HepG2 (cell line): ENCODE measurements around the gene GSK3A. TPM values are rescaled to one million over a fixed set of nuclear protein-coding genes. Genes with fewer than 3 reads are reported as not detected.

Experiments used
- CEBPB ChIP-seq: IDR thresholded peaks from 2 replicates; pipeline ENCODE4 v1.6.1; 2011; ENCODE audit warnings: low read depth, low read length, improper control_type of control experiment, borderline replicate concordance
- GATAD2A ChIP-seq: IDR thresholded peaks from 2 replicates; pipeline ENCODE4 v1.6.1; 2016
- MEIS2 ChIP-seq: sonication (generic); formaldehyde crosslinking; IDR thresholded peaks from 2 replicates; pipeline ENCODE4 v1.9.0; 2021; ENCODE audit warnings: mild to moderate bottlenecking, missing genetic modification reagents
- MXD4 ChIP-seq: IDR thresholded peaks from 2 replicates; pipeline ENCODE4 v1.6.1; 2016; ENCODE audit warnings: mild to moderate bottlenecking, missing biosample characterization, missing genetic modification reagents
- MYC ChIP-seq: sonication (generic); formaldehyde crosslinking; IDR thresholded peaks from 2 replicates; pipeline ENCODE4 v1.9.0; 2021; ENCODE audit warnings: missing genetic modification reagents, borderline replicate concordance
- NFRKB ChIP-seq: fragments of 450-650 bp; IDR thresholded peaks from 2 replicates; pipeline ENCODE4 v1.6.1; 2017
- PAWR ChIP-seq: sonication (generic); formaldehyde crosslinking; IDR thresholded peaks from 2 replicates; pipeline ENCODE4 v1.4.0; 2020; ENCODE audit warnings: missing genetic modification reagents, mild to moderate bottlenecking, borderline replicate concordance
- PHB2 ChIP-seq: fragments of 450-650 bp; IDR thresholded peaks from 2 replicates; pipeline ENCODE4 v1.6.1; 2018; ENCODE audit not compliant: partially characterized antibody
- PLRG1 ChIP-seq: fragments of 450-650 bp; conservative IDR thresholded peaks from 2 replicates; pipeline ENCODE4 v1.6.1; 2016
- POLR2A ChIP-seq, 2 experiments: IDR thresholded peaks; 2 replicates each; pipeline ENCODE4 v1.6.1; 2011; ENCODE audit warnings: low read depth in 2 of 2, low read length in 2 of 2, mild to moderate bottlenecking in 1 of 2, moderate library complexity in 1 of 2; ENCODE audit not compliant: insufficient read depth in 1 of 2
- PRPF4 ChIP-seq: fragments of 200-400 bp; formaldehyde crosslinking; IDR thresholded peaks from 2 replicates; pipeline ENCODE4 v1.6.1; 2016; ENCODE audit warnings: low read length, low read depth; ENCODE audit not compliant: poor library complexity, severe bottlenecking
- SIX4 ChIP-seq: sonication (generic); formaldehyde crosslinking; IDR thresholded peaks from 2 replicates; pipeline ENCODE4 v1.4.0; 2020; ENCODE audit warnings: missing genetic modification reagents
- TRIM24 ChIP-seq: sonication (generic); formaldehyde crosslinking; IDR thresholded peaks from 2 replicates; pipeline ENCODE4 v1.8.0; 2022; ENCODE audit warnings: mild to moderate bottlenecking, missing genetic modification reagents
- ZBTB38 ChIP-seq: sonication (generic); formaldehyde crosslinking; IDR thresholded peaks from 2 replicates; pipeline ENCODE4 v1.5.1; 2020; ENCODE audit warnings: mild to moderate bottlenecking, missing genetic modification reagents
- ZNF136 ChIP-seq: sonication (generic); formaldehyde crosslinking; IDR thresholded peaks from 2 replicates; pipeline ENCODE4 v1.8.1; 2022; ENCODE audit warnings: low read depth, mild to moderate bottlenecking, moderate library complexity, missing genetic modification reagents
- ZNF224 ChIP-seq: sonication (generic); formaldehyde crosslinking; IDR thresholded peaks from 2 replicates; pipeline ENCODE4 v1.5.0; 2020; ENCODE audit warnings: mild to moderate bottlenecking, missing genetic modification reagents
- ZNF3 ChIP-seq: IDR thresholded peaks from 2 replicates; pipeline ENCODE4 v1.7.0; 2017; ENCODE audit warnings: inconsistent platforms
- ZNF30 ChIP-seq: sonication (generic); formaldehyde crosslinking; IDR thresholded peaks from 2 replicates; pipeline ENCODE4 v1.5.0; 2020; ENCODE audit warnings: mild to moderate bottlenecking, missing genetic modification reagents
- ZNF567 ChIP-seq: sonication (generic); formaldehyde crosslinking; IDR thresholded peaks from 2 replicates; pipeline ENCODE4 v1.8.1; 2023; ENCODE audit warnings: mild to moderate bottlenecking, missing genetic modification reagents, borderline replicate concordance
- ZNF678 ChIP-seq: sonication (generic); formaldehyde crosslinking; IDR thresholded peaks from 2 replicates; pipeline ENCODE4 v1.4.0; 2020; ENCODE audit warnings: mild to moderate bottlenecking, missing genetic modification reagents
- polyA plus RNA-seq, 8 experiments: library from polyadenylated mRNA; depleted of rRNA in 3 of 8; stranded (reverse) in 7 of 8; unstranded in 1 of 8; fragments of >200 nt; fragmentation: Illumina TruSeq in 4 of 8; extraction: Trizol in 4 of 8; gene quantifications; 2 replicates each; pipeline versions ENCODE4 v1.2.1 to v1.2.3, GENCODE V29; 2011 to 2016; ENCODE audit warnings: low read depth in 4 of 8, missing spikeins in 1 of 8, mixed read lengths in 1 of 8; ENCODE audit not compliant: insufficient read depth in 1 of 8
- total RNA-seq, 5 experiments: library from RNA; depleted of rRNA; stranded (reverse); fragments of >200 nt; fragmentation: Illumina TruSeq; extraction: Trizol; gene quantifications; 2 replicates each; pipeline ENCODE4 v1.2.3, GENCODE V29; 2016; ENCODE audit warnings: low read depth in 1 of 5
- TF ChIP-seq, protein P1 (sequence below): sonication (generic); formaldehyde crosslinking; IDR thresholded peaks from 2 replicates; pipeline ENCODE4 v1.4.0; 2020; ENCODE audit warnings: missing genetic modification reagents
- TF ChIP-seq, protein P2 (sequence below): sonication (generic); formaldehyde crosslinking; IDR thresholded peaks from 2 replicates; pipeline ENCODE4 v1.5.0; 2020; ENCODE audit warnings: mild to moderate bottlenecking, missing genetic modification reagents
- TF ChIP-seq, protein P3 (sequence below): IDR thresholded peaks from 2 replicates; pipeline ENCODE4 v1.6.1; 2016; ENCODE audit warnings: mild to moderate bottlenecking, missing biosample characterization, missing genetic modification reagents
- TF ChIP-seq, protein P4 (sequence below): sonication (generic); formaldehyde crosslinking; IDR thresholded peaks from 2 replicates; pipeline ENCODE4 v1.4.0; 2020; ENCODE audit warnings: mild to moderate bottlenecking, missing genetic modification reagents
- TF ChIP-seq, protein P5 (sequence below): sonication (generic); formaldehyde crosslinking; IDR thresholded peaks from 2 replicates; pipeline ENCODE4 v1.9.0; 2021; ENCODE audit warnings: missing genetic modification reagents, mild to moderate bottlenecking, borderline replicate concordance

Gene GSK3A
- total and polyA plus RNA-seq, 2 of the 13 experiments (the other 11 are each of a cell fraction or from before 2014, with no cell fraction given), result 16.9 to 52.5 TPM

DNA sequence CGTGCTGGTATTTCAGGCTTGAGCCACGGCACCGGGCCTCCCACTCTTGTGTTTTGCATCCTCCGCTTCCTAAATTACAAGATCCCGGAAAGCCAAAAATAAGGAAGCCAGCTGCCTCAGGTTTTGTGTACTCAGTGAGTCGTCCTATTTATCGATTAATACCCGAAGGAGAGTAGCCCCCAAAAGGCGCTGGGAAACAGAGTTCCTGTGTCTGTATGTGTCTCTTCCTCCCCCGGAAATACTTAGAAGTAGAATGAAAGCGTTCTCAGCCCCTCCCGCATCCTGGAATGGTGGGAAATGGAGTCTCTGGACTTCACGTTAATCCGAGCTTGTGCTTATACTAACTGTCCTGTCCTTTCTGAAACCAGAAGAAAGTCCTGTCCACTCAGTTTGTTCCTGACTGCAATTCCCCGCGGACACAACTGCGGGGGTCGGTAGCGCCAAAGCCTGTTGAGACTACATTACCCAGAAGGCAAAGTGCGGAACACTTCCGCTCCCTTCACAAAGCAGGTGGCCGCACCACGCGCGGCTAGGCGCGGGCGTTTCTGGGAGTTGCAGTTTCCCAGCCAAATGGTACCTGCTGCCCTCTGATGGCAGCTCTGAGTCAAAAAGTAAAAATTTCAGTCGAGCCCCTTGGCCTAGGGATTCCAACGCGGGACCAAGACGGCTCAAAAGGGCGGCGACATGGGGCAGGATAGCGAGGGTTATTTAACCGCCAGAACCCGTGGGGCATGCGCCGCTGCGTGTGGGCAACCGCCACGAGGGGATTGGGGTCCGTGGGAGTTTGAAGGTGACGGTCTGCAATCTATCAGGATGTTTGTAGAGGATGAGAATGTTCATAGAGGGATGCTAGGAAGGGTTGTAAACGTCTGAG is 2.2 kb upstream of the GSK3A start (continued):
- no peak for TF ChIP-seq ZNF678
- peak; percentile 57 for TF ChIP-seq MEIS2 (CRISPR knock-in tag)
- no peak for TF ChIP-seq SIX4 (CRISPR knock-in tag)
- TF ChIP-seq MXD4 (CRISPR knock-in tag), result no peak; the same call in 1 of the 2 replicates
- peak in 1 of 2 experiments; percentile 33; a peak in 3 of 4 replicates for TF ChIP-seq POLR2A (IDR thresholded peaks at IDR 0.05; ENCODE audit: insufficient read depth in 1 of 2, low read depth in 2 of 2, low read length in 2 of 2)
- TF ChIP-seq ZNF3 (CRISPR knock-in tag), result 0 out of 2 replicates have a peak, but pooled peaks have one; percentile 23
- TF ChIP-seq PLRG1, result no peak
- TF ChIP-seq, protein P1, sequence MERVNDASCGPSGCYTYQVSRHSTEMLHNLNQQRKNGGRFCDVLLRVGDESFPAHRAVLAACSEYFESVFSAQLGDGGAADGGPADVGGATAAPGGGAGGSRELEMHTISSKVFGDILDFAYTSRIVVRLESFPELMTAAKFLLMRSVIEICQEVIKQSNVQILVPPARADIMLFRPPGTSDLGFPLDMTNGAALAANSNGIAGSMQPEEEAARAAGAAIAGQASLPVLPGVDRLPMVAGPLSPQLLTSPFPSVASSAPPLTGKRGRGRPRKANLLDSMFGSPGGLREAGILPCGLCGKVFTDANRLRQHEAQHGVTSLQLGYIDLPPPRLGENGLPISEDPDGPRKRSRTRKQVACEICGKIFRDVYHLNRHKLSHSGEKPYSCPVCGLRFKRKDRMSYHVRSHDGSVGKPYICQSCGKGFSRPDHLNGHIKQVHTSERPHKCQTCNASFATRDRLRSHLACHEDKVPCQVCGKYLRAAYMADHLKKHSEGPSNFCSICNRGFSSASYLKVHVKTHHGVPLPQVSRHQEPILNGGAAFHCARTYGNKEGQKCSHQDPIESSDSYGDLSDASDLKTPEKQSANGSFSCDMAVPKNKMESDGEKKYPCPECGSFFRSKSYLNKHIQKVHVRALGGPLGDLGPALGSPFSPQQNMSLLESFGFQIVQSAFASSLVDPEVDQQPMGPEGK, result no peak
- TF ChIP-seq, protein P2, sequence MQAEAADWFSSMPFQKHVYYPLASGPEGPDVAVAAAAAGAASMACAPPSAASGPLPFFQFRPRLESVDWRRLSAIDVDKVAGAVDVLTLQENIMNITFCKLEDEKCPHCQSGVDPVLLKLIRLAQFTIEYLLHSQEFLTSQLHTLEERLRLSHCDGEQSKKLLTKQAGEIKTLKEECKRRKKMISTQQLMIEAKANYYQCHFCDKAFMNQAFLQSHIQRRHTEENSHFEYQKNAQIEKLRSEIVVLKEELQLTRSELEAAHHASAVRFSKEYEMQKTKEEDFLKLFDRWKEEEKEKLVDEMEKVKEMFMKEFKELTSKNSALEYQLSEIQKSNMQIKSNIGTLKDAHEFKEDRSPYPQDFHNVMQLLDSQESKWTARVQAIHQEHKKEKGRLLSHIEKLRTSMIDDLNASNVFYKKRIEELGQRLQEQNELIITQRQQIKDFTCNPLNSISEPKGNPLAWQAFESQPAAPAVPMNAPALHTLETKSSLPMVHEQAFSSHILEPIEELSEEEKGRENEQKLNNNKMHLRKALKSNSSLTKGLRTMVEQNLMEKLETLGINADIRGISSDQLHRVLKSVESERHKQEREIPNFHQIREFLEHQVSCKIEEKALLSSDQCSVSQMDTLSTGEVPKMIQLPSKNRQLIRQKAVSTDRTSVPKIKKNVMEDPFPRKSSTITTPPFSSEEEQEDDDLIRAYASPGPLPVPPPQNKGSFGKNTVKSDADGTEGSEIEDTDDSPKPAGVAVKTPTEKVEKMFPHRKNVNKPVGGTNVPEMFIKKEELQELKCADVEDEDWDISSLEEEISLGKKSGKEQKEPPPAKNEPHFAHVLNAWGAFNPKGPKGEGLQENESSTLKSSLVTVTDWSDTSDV, result no peak
- no peak for TF ChIP-seq PHB2
- no peak for TF ChIP-seq ZNF136 (CRISPR knock-in tag)
- TF ChIP-seq MYC (CRISPR knock-in tag), result peak; percentile 87
- peak; percentile 15; the same call in 1 of the 2 replicates for TF ChIP-seq GATAD2A (CRISPR knock-in tag)
- TF ChIP-seq PRPF4, result no peak
- TF ChIP-seq, protein P3, sequence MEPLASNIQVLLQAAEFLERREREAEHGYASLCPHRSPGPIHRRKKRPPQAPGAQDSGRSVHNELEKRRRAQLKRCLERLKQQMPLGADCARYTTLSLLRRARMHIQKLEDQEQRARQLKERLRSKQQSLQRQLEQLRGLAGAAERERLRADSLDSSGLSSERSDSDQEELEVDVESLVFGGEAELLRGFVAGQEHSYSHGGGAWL (CRISPR knock-in tag), result no peak
- no peak for TF ChIP-seq CEBPB
- no peak; the same call in 1 of the 2 replicates for TF ChIP-seq ZNF567 (CRISPR knock-in tag)
- no peak for TF ChIP-seq NFRKB
- TF ChIP-seq, protein P4, sequence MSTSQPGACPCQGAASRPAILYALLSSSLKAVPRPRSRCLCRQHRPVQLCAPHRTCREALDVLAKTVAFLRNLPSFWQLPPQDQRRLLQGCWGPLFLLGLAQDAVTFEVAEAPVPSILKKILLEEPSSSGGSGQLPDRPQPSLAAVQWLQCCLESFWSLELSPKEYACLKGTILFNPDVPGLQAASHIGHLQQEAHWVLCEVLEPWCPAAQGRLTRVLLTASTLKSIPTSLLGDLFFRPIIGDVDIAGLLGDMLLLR (CRISPR knock-in tag), result no peak
- TF ChIP-seq ZBTB38 (CRISPR knock-in tag), result no peak
- no peak; the same call in 1 of the 2 replicates for TF ChIP-seq ZNF224 (CRISPR knock-in tag)
- TF ChIP-seq, protein P5, sequence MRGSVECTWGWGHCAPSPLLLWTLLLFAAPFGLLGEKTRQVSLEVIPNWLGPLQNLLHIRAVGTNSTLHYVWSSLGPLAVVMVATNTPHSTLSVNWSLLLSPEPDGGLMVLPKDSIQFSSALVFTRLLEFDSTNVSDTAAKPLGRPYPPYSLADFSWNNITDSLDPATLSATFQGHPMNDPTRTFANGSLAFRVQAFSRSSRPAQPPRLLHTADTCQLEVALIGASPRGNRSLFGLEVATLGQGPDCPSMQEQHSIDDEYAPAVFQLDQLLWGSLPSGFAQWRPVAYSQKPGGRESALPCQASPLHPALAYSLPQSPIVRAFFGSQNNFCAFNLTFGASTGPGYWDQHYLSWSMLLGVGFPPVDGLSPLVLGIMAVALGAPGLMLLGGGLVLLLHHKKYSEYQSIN (CRISPR knock-in tag), result no peak
- TF ChIP-seq ZNF30 (CRISPR knock-in tag), result no peak
- TF ChIP-seq TRIM24 (CRISPR knock-in tag), result no peak
- no peak for TF ChIP-seq PAWR (CRISPR knock-in tag)
